IgD-negative memory B cell (primary cell): ENCODE data around the gene TFAM. TPM values are rescaled to one million over a fixed set of nuclear protein-coding genes. Genes with fewer than 3 reads are reported as not detected.
A peak's percentile ranks its signal among the peaks of the same experiment; 100 is the strongest.

Source experiments
- H3K27ac Mint-ChIP-seq, 3 donors: one replicate each; pipeline ENCODE4 v1.8.0; 2020 to 2022; ENCODE audit warnings: mild to moderate bottlenecking in 3 of 3, mixed read lengths in 3 of 3, moderate library complexity in 1 of 3
- H3K27me3 Mint-ChIP-seq: one replicate; pipeline ENCODE4 v1.8.0; 2021; ENCODE audit warnings: mixed read lengths
- H3K36me3 Mint-ChIP-seq: one replicate; pipeline ENCODE4 v1.8.0; 2020; ENCODE audit warnings: mild to moderate bottlenecking, mixed read lengths
- H3K4me1 Mint-ChIP-seq, 3 donors: one replicate each; pipeline ENCODE4 v1.8.0; 2020 to 2022; ENCODE audit warnings: mixed read lengths in 3 of 3, mild to moderate bottlenecking in 1 of 3
- H3K4me3 Mint-ChIP-seq, 4 donors: one replicate each; pipeline ENCODE4 v1.8.0; 2020 to 2022; ENCODE audit warnings: mild to moderate bottlenecking in 4 of 4, mixed read lengths in 4 of 4, moderate library complexity in 3 of 4
- H3K9me3 Mint-ChIP-seq, 3 donors: one replicate each; pipeline ENCODE4 v1.8.0; 2020 to 2021; ENCODE audit warnings: mixed read lengths in 3 of 3, mild to moderate bottlenecking in 1 of 3
- polyA plus RNA-seq: library from polyadenylated mRNA; unstranded; fragments of 300-500 nt; fragmentation: Illumina TruSeq; gene quantifications from one replicate; pipeline ENCODE4 v1.2.3, GENCODE V29; 2021

Gene TFAM
- polyA plus RNA-seq, 1 donor from 2014 or later: 56.0 TPM

DNA sequence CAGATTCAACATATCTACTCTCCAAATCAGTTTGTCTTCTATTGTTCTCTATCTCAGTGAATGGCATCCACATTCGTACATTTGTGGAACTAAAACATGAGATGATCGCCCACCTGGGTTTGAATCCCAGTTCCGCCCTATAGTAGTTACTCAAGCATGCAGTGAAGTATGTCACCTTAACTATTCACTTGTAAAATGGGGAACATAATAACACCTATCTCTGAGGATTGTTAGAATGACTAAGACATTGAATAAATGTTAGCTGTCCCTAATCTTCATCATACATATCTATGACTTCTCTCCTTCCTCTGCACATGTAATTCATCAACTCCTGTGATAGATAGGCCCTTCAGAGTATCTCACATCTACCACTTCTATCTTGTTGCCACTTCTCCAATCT is 25.7 kb upstream of the TFAM start:
- no peak overlapping the region for H3K27ac Mint-ChIP-seq
- H3K9me3 Mint-ChIP-seq: no peaks in the 10 kb centered on the region
- no peaks in the 10 kb centered on the region for H3K27me3 Mint-ChIP-seq
- peaks cover 5% of the 10 kb centered on the region for H3K36me3 Mint-ChIP-seq
- peaks cover 14 to 27% (median 23%) of the 10 kb centered on the region in 3 donors for H3K4me1 Mint-ChIP-seq
- H3K4me3 Mint-ChIP-seq: no peak overlapping the region

GRCh38 chr10:58360412-58361004 is 24.7 kb upstream of the TFAM start:
- Mint-ChIP-seq H3K27ac (peak overlapping the region in 1 of 3 donors; percentile 68), H3K27me3 (no peaks in the 10 kb centered on the region), H3K36me3 (peaks cover 5% of the 10 kb centered on the region), H3K4me3 (no peak overlapping the region), H3K9me3 (no peaks in the 10 kb centered on the region), H3K4me1 (peaks cover 12 to 21% (median 18%) of the 10 kb centered on the region in 3 donors)

- H3K4me3 Mint-ChIP-seq: no peak overlapping the region
- no peaks in the 10 kb centered on the region for H3K9me3 Mint-ChIP-seq
- peaks cover 12 to 21% (median 16%) of the 10 kb centered on the region in 3 donors for H3K4me1 Mint-ChIP-seq
- H3K36me3 Mint-ChIP-seq: peaks cover 5% of the 10 kb centered on the region
- H3K27me3 Mint-ChIP-seq: no peaks in the 10 kb centered on the region
- H3K27ac Mint-ChIP-seq: no peak overlapping the region
Observed at GRCh38 chr10:58361353-58361752, 23.9 kb upstream of the TFAM start.

DNA sequence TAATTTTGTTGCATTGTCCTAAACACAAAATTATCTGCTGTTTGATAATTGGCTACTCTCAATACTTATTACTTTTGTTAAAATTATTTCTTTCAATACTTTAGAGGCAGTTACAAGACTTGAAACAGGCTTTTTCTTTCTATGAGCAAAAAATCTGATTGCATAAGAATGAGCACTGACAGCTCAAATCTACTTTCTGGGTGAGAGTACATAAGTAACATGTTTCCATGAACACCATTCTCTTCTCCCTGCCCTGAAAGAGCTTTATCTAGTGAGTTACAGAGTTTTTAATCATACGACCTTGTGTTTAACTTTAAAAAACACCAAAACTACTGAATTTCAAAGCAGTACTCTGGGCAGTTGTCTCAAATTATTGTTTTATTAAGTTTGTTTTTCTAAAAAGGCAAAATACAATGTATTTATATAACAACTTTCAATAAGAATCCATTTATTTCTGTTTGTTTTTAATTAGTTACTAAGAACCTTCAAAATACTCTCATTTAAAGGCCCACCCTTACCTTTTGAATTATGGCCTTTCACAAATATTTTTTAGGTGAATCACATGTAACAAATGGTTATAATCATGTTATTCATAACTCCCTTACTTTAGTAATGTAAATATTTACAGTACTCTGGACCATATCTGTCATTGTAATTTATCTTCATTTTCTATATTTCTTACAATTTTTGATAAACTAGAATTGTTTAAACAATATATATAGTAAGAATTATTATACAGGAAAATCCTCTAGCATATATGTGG is 23.0 kb upstream of the TFAM start:
- Mint-ChIP-seq H3K4me3 (no peak overlapping the region), H3K9me3 (no peaks in the 10 kb centered on the region), H3K36me3 (peaks cover 5% of the 10 kb centered on the region), H3K27ac (no peak overlapping the region), H3K4me1 (peaks cover 9 to 14% (median 12%) of the 10 kb centered on the region in 3 donors), H3K27me3 (no peaks in the 10 kb centered on the region)

- Mint-ChIP-seq H3K4me3 (no peak overlapping the region), H3K27me3 (no peaks in the 10 kb centered on the region), H3K4me1 (no peaks in the 10 kb centered on the region), H3K9me3 (no peaks in the 10 kb centered on the region), H3K27ac (no peak overlapping the region), H3K36me3 (peaks cover 5% of the 10 kb centered on the region)
Observed at GRCh38 chr10:58367069-58367468, 18.1 kb upstream of the TFAM start.

DNA sequence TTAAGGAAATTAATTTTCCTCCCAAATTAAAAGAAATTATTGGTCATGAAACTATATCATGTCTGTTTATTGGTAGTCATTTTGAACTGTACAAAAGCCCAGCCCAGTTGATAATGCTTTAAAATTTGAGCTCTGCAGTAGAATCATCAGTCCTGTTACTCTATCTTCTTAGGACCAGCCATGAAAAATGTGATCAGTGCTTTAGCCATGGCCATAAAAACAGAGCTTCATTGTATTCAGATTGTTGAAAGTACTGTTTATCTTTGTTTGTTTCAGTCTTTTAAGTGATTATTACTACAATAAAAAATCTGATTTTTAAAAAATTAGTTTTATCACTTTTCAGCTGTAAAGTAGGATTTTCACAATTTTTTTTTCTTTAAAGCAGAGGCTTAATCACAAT is 13.7 kb upstream of the TFAM start:
- Mint-ChIP-seq H3K4me1 (no peaks in the 10 kb centered on the region), H3K4me3 (no peak overlapping the region), H3K36me3 (peaks cover 4% of the 10 kb centered on the region), H3K27ac (no peak overlapping the region), H3K9me3 (no peaks in the 10 kb centered on the region), H3K27me3 (no peaks in the 10 kb centered on the region)

DNA sequence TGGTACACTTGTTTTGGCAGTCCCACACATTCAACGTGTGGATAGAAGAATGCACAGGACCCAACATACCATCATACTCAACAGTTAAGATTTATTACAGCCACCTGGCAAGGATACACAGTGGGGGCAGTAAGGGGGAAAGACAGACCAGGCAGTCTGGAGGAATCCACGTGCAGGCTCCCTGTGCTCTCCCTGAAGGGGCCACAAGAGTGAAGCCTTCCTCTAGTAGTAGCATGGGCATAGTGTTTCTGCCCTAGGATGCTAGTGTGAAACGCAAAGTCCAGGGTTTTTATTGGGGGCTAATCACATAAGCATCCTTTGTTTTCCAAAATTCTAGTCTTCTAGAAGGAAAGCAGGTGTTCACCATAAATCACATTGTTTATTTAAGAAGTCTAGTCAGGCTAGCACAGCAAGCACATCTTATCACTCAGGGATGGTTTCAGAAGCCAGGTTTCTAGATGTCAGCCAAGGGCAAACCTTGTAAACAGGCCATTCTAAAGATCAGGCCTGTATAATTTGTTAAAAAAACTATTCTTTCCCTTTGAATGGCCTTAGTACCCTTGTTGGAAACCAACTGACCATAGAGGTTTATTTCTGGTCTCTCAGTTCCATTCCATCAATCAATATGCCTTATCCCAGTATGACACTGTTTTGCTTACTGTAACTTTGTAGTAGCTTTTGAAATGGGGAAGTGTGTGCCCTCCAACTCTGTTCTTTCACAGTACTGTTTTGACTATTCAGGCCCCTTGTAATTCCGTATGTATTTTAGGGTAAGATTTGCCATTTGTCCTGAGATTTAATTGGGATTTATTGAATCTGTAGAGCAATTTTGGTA is 12.4 kb upstream of the TFAM start:
- Mint-ChIP-seq H3K27ac (peak overlapping the region in 1 of 3 donors; percentile 37), H3K9me3 (no peaks in the 10 kb centered on the region), H3K36me3 (peaks cover 7% of the 10 kb centered on the region), H3K27me3 (no peaks in the 10 kb centered on the region), H3K4me1 (no peaks in the 10 kb centered on the region), H3K4me3 (no peak overlapping the region)

DNA sequence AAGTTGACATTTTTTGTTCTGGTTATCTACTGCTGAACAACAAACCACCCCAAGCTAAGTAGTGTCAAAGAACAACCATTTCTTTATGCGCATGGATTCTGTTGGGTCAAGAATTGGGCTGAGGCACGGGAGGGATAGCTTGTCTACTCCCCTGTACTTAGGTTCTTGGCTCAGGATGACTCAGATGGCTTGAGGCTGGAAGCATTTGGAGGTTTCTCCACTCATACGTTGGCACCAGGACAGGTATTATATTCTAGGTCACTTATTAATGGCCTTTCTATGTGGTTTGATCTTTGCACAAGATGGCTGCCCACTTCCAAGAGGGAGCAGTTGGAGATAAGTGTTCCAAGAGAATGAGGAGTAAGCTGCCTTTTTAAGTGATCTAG is 11.8 kb upstream of the TFAM start:
- H3K9me3 Mint-ChIP-seq: no peaks in the 10 kb centered on the region
- H3K4me1 Mint-ChIP-seq: no peaks in the 10 kb centered on the region
- H3K4me3 Mint-ChIP-seq: no peak overlapping the region
- H3K36me3 Mint-ChIP-seq: peaks cover 7% of the 10 kb centered on the region
- H3K27ac Mint-ChIP-seq: no peak overlapping the region
- H3K27me3 Mint-ChIP-seq: no peaks in the 10 kb centered on the region

DNA sequence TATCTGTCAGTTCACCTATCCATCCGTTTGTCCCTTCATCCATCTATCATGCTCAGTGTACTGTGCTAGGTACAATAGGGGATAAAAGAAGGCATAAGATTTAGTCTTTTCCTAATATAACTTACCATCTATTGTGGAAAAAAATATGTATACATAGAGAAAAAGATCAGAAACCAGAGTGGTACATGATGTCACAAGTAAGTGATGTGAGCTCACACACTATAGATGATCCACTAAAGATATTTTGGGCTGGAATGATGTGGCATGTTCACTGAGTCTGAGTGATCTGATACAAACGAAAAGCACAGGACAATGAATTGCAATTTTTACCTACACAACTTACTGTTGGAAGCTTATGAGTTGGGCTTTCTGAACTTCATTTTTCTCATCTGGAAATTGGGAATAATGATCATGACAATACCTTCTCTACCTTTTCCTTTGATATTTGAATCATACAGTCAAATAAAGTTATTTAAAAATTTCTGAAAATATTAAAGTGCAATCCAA is 2.7 kb upstream of the TFAM start:
- H3K27ac Mint-ChIP-seq: peak overlapping the region in 1 of 3 donors; percentile 96
- H3K4me1 Mint-ChIP-seq: peaks cover 21 to 25% (median 24%) of the 10 kb centered on the region in 3 donors

GRCh38 chr10:58384095-58384494 is 1.1 kb upstream of the TFAM start:
- Mint-ChIP-seq H3K9me3 (no peaks in the 10 kb centered on the region), H3K4me1 (peaks cover 21 to 25% (median 24%) of the 10 kb centered on the region in 3 donors), H3K4me3 (peak overlapping the region; percentile 94 to 99 (median 97)), H3K27ac (peak overlapping the region; percentile 96 to 99 (median 99)), H3K27me3 (no peaks in the 10 kb centered on the region), H3K36me3 (no peaks in the 10 kb centered on the region)

More for the DNA sequence above, 2.7 kb upstream of the TFAM start:
- H3K36me3 Mint-ChIP-seq: no peaks in the 10 kb centered on the region
- H3K9me3 Mint-ChIP-seq: no peaks in the 10 kb centered on the region
- H3K4me3 Mint-ChIP-seq: no peak overlapping the region
- H3K27me3 Mint-ChIP-seq: no peaks in the 10 kb centered on the region

DNA sequence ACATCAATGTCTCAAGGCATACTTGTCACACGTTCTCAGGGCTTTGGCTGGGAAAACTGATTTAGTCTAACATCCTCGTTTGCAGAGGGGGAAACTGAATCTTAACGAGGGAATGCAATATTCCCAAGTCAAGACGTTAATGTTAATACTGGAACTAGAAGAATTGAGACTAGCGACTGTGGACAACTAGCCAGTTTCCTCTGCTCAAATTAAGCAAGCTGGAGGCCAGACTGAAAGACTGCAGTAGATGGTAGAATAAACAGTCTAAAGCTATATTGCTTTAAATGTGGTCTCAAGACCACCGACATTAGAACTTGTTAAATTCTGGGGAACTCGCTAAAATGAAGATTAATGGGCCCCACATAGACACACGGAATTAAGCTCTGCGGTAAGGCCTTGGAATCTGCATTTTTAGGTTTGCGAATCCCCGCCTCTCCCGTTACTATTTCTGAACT is 639 bp upstream of the TFAM start:
- no peaks in the 10 kb centered on the region for H3K36me3 Mint-ChIP-seq
- peaks cover 21 to 25% (median 24%) of the 10 kb centered on the region in 3 donors for H3K4me1 Mint-ChIP-seq
- no peaks in the 10 kb centered on the region for H3K9me3 Mint-ChIP-seq

DNA sequence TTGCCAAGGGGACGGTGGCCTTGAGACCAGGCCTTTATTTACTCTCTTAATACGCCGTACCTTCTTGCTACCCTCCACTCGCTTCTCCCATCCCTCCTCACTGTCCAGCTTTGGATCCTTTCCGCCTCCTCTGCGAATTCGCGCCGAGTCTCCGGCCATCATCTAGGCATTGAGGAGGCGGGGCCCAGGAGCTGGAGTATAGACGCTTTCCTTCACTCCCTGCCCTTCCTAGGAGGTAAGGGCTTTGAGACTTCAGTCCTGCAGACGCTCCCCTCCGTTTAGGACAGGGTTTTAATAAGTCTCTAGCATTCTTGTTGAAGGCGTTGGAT is 538 bp downstream of the TFAM start:
- Mint-ChIP-seq H3K9me3 (no peaks in the 10 kb centered on the region), H3K4me1 (peaks cover 24 to 25% (median 25%) of the 10 kb centered on the region in 3 donors), H3K36me3 (peaks cover 1% of the 10 kb centered on the region), H3K27me3 (no peaks in the 10 kb centered on the region), H3K4me3 (peak overlapping the region; percentile 94 to 99 (median 97)), H3K27ac (peak overlapping the region; percentile 96 to 99 (median 99))

More for the DNA sequence above, 639 bp upstream of the TFAM start:
- Mint-ChIP-seq H3K27me3 (no peaks in the 10 kb centered on the region), H3K4me3 (peak overlapping the region; percentile 94 to 99 (median 97)), H3K27ac (peak overlapping the region; percentile 96 to 99 (median 99))

- Mint-ChIP-seq H3K36me3 (peaks cover 4% of the 10 kb centered on the region), H3K4me3 (no peak overlapping the region), H3K9me3 (no peaks in the 10 kb centered on the region), H3K27me3 (no peaks in the 10 kb centered on the region), H3K27ac (no peak overlapping the region), H3K4me1 (peaks cover 15 to 22% (median 21%) of the 10 kb centered on the region in 3 donors)
Observed at GRCh38 chr10:58389024-58389423, 3.8 kb downstream of the TFAM start.

DNA sequence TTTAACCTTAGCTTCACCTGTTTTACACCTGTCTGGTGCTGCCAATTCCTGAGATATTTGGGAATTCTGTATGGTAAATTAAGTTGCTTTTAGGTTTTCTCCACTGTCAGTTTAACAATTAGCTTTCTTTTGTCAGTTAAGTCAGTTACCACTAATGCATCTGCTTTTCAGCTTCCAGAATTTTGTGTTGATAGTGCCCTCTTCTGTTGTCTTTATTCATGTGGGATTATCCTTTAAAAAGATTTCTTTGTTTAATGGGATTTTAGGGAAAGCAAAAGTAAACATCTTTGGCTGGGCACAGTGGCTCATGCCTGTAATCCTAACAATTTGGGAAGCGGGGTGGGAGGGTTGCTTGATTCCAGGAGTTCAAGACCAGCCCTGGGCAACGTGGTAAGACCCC is 8.1 kb downstream of the TFAM start:
- Mint-ChIP-seq H3K4me1 (peaks cover 0 to 6% (median 5%) of the 10 kb centered on the region in 3 donors), H3K4me3 (no peak overlapping the region), H3K27me3 (no peaks in the 10 kb centered on the region), H3K27ac (no peak overlapping the region), H3K9me3 (no peaks in the 10 kb centered on the region), H3K36me3 (peaks cover 11% of the 10 kb centered on the region)

- H3K27ac Mint-ChIP-seq: no peak overlapping the region
- peaks cover 11% of the 10 kb centered on the region for H3K36me3 Mint-ChIP-seq
- peaks cover 0 to 6% (median 5%) of the 10 kb centered on the region in 3 donors for H3K4me1 Mint-ChIP-seq
- no peak overlapping the region for H3K4me3 Mint-ChIP-seq
- H3K27me3 Mint-ChIP-seq: no peaks in the 10 kb centered on the region
- no peaks in the 10 kb centered on the region for H3K9me3 Mint-ChIP-seq
Observed at GRCh38 chr10:58394471-58394870, 9.3 kb downstream of the TFAM start.
